Subcutaneous adipose tissue (tissue), 4 donors: ENCODE data around the gene RAD51AP1. TPM values are rescaled to one million over a fixed set of nuclear protein-coding genes. Genes with fewer than 3 reads are reported as not detected.

Experiments used
- CTCF ChIP-seq: fragments of 450-650 bp; IDR thresholded peaks from one replicate; pipeline ENCODE4 v1.5.1; 2016; ENCODE audit warnings: low read depth, mild to moderate bottlenecking, control low read depth, antibody characterized with exemption, moderate library complexity
- total RNA-seq, 4 donors: library from RNA; depleted of rRNA; stranded (reverse); fragments of >200 nt; gene quantifications; one replicate each; pipeline ENCODE4 v1.1.0, GENCODE V29; 2016

The RAD51AP1 gene
- 1 to 10 TPM in 3 of 4 donors, under 1 TPM in 1; 0.75 to 7.8 (median 1.5) TPM for total RNA-seq

- no peak for TF ChIP-seq CTCF
These were observed at the start of gene RAD51AP1 for GRCh38 chr12:4538207-4539160. Gene RAD51AP1, plus strand, starts transcription at chr12:4538890. Its CDS starts 50 bp downstream, at chr12:4538940.

- no peak for TF ChIP-seq CTCF
These were observed 49.1 kb upstream of the RAD51AP1 start for GRCh38 chr12:4489556-4489955.

GRCh38 chr12:4490973-4491372 lies 47.7 kb upstream of the RAD51AP1 start:
- no peak for TF ChIP-seq CTCF

- no peak for TF ChIP-seq CTCF
These were observed 42.4 kb upstream of the RAD51AP1 start for GRCh38 chr12:4496145-4496838.

- no peak for TF ChIP-seq CTCF
These were observed 39.5 kb upstream of the RAD51AP1 start for GRCh38 chr12:4499186-4499585.

GRCh38 chr12:4505376-4505986 lies 33.2 kb upstream of the RAD51AP1 start:
- TF ChIP-seq CTCF: no peak

- TF ChIP-seq CTCF: no peak
These were observed 32.3 kb upstream of the RAD51AP1 start for GRCh38 chr12:4506430-4506829.
